WERI-Rb-1 (cell line): Measurements from ENCODE around the gene DLG4.

ENCODE experiments used
- DNase-seq: peaks from one replicate; pipeline ENCODE4 v3.0.0-alpha.2; 2020
- H3K27ac ChIP-seq: fragments of 250-450 bp; sonication (Bioruptor Pico); 2 replicates; pipeline ENCODE4 v1.5.1; 2020; ENCODE audit warnings: mild to moderate bottlenecking, moderate library complexity
- H3K27me3 ChIP-seq: fragments of 250-450 bp; sonication (Bioruptor Pico); 2 replicates; pipeline ENCODE4 v1.5.1; 2021; ENCODE audit warnings: mild to moderate bottlenecking, low read depth, moderate library complexity; ENCODE audit not compliant: insufficient read depth, severe bottlenecking
- H3K36me3 ChIP-seq: fragments of 250-450 bp; sonication (Bioruptor Pico); 2 replicates; pipeline ENCODE4 v1.5.1; 2020; ENCODE audit warnings: mild to moderate bottlenecking, moderate library complexity
- H3K4me3 ChIP-seq: 2 replicates; pipeline ENCODE4 v1.5.1; 2011; ENCODE audit warnings: low read depth, mild to moderate bottlenecking, control low read depth, low read length
- H3K9me3 ChIP-seq: fragments of 250-450 bp; sonication (Bioruptor Pico); 2 replicates; pipeline ENCODE4 v1.5.1; 2021; ENCODE audit warnings: mild to moderate bottlenecking, moderate library complexity; ENCODE audit not compliant: severe bottlenecking
- TF ChIP-seq, protein P1 (sequence below): IDR thresholded peaks from 2 replicates; pipeline ENCODE4 v1.5.1; 2011; ENCODE audit warnings: low read depth, mild to moderate bottlenecking, control low read depth, inconsistent platforms, low read length

The DLG4 gene

DNA sequence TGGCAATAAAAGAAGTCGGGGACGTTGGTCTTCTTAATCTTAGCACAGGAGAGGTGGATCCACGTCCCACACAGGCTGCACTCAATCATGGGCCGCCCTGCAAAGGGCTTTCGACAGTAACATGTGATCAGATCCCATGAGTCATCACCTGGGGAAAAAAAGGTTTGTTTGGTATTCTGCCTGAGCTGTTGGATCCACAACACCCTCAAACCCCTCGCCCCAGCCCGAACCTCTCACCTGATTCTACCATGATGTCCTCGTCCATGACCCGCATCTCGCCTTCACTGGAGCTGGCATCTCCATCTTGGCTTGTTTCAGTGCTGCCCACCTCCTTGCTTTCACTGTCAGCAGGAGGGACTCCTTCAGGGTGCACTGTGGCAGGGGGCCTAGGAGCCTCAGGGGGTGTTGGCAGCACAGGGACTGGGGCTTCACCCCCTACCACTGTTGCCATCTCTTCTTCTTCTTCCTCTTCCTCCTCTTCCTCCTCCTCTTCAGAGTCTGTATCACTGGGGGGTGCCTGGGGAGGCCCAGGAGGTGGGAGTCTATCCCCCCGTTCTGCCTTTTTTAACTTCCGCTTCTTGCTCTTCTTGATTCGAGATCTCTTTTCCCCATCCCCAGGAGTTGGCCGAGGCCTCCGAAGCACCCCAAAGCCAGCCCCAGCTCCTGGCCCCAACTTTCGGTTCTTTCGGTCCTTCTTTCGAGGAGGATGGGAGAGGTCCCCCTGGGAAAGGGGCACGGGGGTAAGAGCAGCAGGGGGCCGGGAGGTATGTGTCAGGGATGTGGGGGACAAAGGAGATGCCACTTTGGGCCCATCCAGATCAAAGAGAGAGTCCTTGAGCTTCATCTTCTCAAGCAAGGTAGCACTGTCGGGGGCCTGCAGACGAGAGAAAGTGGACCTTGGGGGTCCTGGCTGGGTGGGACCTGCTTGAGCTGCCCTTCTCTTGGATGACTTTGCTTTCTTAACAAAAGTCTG lies 16.3 kb upstream of the DLG4 start:
- no peak overlapping the region for H3K27ac ChIP-seq
- H3K9me3 ChIP-seq = no peaks in the 10 kb centered on the region
- TF ChIP-seq, protein P1, sequence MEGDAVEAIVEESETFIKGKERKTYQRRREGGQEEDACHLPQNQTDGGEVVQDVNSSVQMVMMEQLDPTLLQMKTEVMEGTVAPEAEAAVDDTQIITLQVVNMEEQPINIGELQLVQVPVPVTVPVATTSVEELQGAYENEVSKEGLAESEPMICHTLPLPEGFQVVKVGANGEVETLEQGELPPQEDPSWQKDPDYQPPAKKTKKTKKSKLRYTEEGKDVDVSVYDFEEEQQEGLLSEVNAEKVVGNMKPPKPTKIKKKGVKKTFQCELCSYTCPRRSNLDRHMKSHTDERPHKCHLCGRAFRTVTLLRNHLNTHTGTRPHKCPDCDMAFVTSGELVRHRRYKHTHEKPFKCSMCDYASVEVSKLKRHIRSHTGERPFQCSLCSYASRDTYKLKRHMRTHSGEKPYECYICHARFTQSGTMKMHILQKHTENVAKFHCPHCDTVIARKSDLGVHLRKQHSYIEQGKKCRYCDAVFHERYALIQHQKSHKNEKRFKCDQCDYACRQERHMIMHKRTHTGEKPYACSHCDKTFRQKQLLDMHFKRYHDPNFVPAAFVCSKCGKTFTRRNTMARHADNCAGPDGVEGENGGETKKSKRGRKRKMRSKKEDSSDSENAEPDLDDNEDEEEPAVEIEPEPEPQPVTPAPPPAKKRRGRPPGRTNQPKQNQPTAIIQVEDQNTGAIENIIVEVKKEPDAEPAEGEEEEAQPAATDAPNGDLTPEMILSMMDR = no peak
- H3K36me3 ChIP-seq = peaks cover 59% of the 10 kb centered on the region
- no peaks in the 10 kb centered on the region for H3K27me3 ChIP-seq
- no peak overlapping the region for H3K4me3 ChIP-seq
- no peak for DNase-seq

GRCh38 chr17:7234083-7234951 lies 14.7 kb upstream of the DLG4 start, which contains the start of gene DVL2:
Gene DVL2 (minus strand): TSS chr17:7234517. CDS start chr17:7234262, 255 bp downstream.
- Histone ChIP-seq H3K27me3 (no peaks in the 10 kb centered on the region), H3K9me3 (no peaks in the 10 kb centered on the region), H3K27ac (peak within 1 kb of the TSS; percentile 96), H3K4me3 (peak within 1 kb of the TSS; percentile 92), H3K36me3 (peaks cover 63% of the 10 kb centered on the region)
- TF ChIP-seq, protein P1 = no peak
- DNase-seq = peak; percentile 97

DNA sequence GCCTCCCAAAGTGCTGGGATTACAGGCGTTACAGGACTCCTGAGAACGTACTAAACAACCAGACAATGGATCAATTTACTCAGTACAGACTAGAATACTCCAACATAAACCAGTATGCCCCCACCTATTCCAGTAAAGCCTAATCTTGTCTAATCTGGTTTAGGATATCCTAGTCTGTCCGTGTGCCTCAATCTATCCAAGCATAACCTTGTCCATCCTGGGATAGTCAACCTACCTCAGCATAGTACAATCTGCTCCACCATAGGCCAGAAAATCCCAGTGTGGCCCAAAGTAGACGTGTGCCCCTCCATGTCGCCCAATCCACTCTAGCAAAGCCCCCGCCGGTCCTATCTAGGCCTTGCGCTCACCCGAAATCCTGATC lies 14.1 kb upstream of the DLG4 start:
- peak; percentile 33 for DNase-seq
- TF ChIP-seq, protein P1 = no peak
- Histone ChIP-seq H3K27me3 (no peaks in the 10 kb centered on the region), H3K36me3 (peaks cover 65% of the 10 kb centered on the region), H3K9me3 (no peaks in the 10 kb centered on the region), H3K4me3 (peak overlapping the region; percentile 92), H3K27ac (peak overlapping the region; percentile 96)

- no peaks in the 10 kb centered on the region for H3K9me3 ChIP-seq
- peaks cover 77% of the 10 kb centered on the region for H3K36me3 ChIP-seq
- TF ChIP-seq, protein P1 = no peak
- no peaks in the 10 kb centered on the region for H3K27me3 ChIP-seq
- no peak overlapping the region for H3K27ac ChIP-seq
- peak overlapping the region; percentile 92; the same call in 1 of the 2 replicates for H3K4me3 ChIP-seq
- DNase-seq = no peak
Observed at GRCh38 chr17:7232114-7232513, 12.5 kb upstream of the DLG4 start.

GRCh38 chr17:7229504-7229903 lies 9.9 kb upstream of the DLG4 start:
- no peak overlapping the region for H3K4me3 ChIP-seq
- H3K9me3 ChIP-seq = no peaks in the 10 kb centered on the region
- peaks cover 77% of the 10 kb centered on the region for H3K36me3 ChIP-seq
- no peaks in the 10 kb centered on the region for H3K27me3 ChIP-seq
- no peak for DNase-seq
- H3K27ac ChIP-seq = no peak overlapping the region
- TF ChIP-seq, protein P1 = no peak
